ENCODE measurements around the gene UBA52.
"Not testable (repeated sequence)": the region's sequence is repeated elsewhere in the genome, so short reads cannot be mapped to it uniquely, and the experiment has no call there.

Gene UBA52

DNA sequence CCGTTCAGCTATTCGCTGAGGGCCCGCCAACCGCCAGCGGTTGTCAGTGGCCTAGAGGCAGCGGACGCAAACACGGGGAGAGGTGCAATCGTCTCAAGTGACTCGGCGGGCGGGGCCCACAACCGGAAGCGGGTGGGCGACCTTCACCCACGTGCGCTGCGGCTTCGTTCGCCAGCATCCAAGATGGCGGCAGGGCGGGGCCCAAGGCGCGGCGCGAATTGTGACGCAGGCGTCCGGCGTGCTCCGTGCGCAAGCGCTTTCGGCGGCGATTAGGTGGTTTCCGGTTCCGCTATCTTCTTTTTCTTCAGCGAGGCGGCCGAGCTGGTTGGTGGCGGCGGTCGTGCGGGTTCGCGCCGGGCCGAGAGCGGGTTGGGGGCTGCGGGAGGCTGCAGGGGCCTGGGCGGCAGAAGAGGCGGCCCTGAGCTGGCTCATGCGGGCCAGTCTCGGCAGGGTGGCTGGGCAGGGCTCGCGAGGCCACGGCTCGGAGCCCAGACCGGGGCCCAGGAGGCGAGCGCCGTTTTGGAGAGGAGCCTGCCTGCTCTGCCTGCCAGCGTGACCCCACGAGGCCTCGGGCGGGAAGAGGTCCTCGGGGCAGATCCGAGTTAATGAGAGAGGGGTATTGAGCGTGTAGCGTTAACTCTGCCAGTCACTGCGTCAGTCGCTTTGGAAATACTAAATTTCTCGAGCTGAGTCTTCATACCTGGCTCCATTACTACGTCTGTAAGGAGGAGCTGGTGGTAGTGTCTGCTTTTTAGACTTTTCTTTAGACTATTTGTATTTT is at the start of gene UBA52:
UBA52 (plus strand) TSS at position 294 of the 781 bp plus-strand sequence. CDS start 1,444 bp downstream, outside the sequence.
- DNase-seq (ENCODE audit: low read depth in 2 of 2), result peak; percentile 94 to 99

DNA sequence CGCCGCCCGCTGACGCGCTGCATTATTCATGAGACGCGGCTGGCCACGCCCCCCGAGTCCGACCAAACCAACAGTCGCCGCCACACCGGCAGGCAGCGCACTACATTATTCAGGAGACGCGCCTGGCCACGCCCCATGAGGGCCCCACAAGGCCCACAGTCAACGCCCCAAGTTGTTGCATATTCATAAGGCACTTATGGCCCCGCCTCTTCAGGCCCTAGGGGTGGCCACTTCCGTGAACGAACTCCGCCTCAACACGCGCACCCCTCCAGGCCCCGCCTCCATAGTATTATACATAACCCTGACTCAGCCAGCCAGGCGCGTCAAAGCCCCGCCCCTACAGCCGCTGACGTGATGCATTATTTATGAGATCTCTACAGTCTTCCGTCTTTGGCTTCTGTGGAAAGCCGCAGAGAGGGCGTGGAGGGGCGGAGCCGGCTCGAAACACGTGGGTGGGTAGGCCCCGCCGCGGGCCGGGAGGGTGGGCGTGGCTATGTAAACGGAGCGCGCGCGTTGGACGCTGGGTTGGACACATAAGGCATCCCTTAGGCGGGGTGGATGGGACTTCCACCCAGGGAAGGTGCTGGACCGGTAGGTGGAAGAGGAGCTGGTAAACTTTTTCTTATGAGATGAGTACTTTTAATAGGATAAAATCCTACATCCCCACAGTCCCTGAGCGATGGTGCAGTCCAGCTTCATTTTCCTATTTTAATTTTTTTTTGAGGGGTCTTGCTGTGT is 49.4 kb upstream of the UBA52 start:
- DNase-seq (ENCODE audit: low read depth in 2 of 2), result peak; percentile 99 to 100

- not testable (repeated sequence) for DNase-seq (ENCODE audit: low read depth in 2 of 2)
These were observed 48.7 kb upstream of the UBA52 start for GRCh38 chr19:18522862-18523440.

- DNase-seq (ENCODE audit: low read depth in 2 of 2), result no peak
These were observed 47.8 kb upstream of the UBA52 start for GRCh38 chr19:18523841-18524240.

DNA sequence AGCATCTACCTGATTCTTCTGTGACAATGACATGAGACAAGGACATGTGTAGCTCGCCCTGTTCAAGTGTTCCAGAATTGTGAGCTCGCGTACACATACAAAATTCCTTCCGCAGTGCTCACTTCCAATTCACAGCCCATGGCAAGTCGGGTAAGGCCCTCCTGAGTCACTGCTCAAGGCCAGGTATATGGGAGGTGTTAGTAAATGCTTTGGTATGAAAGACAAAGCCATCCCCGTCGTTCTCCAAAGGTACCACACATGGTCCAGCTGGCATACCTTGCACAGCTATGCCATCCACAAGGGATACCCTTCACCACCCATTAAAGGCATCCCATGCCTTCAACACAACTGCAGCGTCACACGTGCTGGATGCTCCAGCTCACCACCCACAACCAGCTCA is 45.3 kb upstream of the UBA52 start:
- no peak for DNase-seq (ENCODE audit: low read depth in 2 of 2)

DNA sequence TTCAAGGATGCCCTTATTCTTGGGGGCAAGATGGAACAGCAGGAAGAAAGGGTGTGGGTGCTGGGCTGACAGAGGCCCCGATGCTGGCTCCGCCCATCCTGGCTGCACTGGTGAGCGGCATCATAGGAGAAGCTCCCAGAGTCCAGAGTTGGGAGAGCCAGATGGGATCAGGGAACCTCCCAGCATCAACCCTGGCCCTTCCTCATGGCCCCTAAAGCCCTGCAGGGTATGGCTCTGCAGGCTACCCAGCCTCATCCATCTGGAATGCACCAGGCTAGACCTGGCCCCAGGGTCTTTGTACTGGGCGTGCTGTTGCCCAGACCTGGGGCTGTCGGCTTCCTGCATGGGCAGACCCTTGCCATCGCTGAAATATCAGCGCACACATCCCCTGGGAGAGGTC is 41.9 kb upstream of the UBA52 start:
- no peak for DNase-seq (ENCODE audit: low read depth in 2 of 2)

DNA sequence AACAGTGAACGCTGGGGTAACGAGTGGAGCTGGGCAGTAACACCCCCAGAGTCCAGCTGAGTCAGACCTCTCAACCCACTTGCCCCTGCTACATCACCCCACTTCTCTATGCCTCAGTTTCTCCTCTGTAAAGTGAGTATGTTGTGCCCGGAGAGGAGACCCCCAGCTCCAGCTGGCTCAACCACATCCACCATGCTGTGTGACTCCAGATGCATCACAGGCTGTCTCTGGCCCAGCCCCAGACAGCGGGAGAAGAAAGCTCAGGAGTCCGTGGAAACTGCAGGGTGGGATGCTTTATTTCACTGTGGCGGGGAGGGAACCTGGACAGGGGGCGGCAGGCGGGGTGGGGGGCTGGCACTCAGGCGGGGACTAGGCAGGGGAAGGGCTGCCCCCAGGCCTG is 40.2 kb upstream of the UBA52 start:
- no peak for DNase-seq (ENCODE audit: low read depth in 2 of 2)

- DNase-seq (ENCODE audit: low read depth in 2 of 2), result no peak
These were observed 39.3 kb upstream of the UBA52 start for GRCh38 chr19:18532168-18532890.

- DNase-seq (ENCODE audit: low read depth in 2 of 2), result no peak
These were observed 38.6 kb upstream of the UBA52 start for GRCh38 chr19:18533058-18533457.

DNA sequence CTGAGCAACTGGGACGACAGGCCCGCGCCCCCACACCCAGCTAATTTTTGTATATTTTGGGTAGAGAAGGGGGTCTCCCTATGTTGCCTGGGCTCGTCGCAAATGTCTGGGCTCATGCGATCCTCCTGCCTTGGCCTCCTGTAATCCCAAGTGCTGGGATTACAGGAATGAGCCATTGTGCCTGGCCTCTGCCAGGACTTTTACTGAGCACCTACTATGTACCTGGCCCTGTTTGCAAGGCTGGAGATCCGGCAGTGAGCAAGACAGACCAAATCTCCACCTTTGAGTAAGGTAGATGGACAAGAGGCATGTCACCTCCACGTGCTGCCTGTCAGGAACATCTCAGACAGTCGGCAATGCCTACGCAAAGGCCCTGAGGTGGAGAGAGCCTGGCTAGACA is 35.2 kb upstream of the UBA52 start:
- DNase-seq (ENCODE audit: low read depth in 2 of 2), result no peak

DNA sequence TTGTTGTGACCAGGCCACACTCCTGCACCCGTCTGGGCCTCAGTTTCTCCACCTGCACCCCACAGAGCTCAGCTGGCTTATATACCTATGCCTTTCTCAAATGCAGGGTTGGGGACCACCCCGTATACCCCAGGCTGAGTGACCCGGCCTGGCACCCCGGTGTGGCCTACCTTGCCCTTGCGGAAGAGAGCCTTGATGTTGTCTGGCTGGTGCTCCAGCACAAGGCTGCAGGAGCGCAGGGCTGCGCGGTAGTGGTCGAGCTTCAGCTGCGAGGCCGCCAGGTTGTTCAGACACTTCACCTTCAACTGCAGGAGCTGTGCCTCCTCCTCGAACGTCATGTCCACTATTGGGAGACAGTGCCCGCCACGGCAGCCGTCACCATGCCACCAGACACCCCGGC is 34.2 kb upstream of the UBA52 start:
- DNase-seq (ENCODE audit: low read depth in 2 of 2), result no peak

DNA sequence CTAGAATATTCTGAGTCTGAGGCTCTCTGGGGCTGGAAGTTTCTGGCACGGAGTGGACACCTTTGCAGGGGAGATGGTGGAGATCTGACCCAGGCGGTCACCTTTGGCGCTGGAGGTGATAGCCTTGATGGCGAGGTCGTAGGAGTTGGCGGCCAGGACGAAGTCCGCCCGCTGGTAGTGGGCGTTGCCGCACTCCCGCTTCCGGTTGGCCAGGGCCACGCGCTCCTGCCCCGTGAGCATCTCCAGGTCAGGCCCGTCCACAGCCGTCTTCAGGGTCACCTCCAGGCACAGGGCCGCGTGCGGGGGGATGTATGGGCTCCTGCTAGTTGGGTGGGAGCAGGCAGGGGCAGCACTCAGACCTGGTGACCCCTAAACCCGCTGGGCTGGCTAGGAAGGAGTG is 33.5 kb upstream of the UBA52 start:
- DNase-seq (ENCODE audit: low read depth in 2 of 2), result no peak

DNA sequence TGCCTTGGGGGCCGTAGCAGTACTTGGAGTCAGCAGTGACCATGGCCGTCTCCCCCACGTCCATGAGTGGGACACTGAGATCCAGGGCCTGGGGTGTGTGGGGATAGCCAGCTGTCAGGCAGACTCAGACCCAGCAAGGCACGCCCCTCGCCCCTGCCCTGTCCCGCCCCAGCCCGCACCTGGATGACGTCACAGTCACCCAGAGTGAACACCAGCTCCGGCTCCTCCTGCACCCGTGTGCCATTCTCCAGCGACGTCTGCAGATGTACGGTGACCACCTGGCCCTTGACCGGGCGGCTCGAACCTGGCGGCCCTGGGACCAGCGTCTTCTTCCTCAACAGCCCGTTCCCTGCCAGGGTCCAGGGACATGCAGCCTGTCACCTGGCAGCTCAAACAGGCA is 32.3 kb upstream of the UBA52 start:
- no peak for DNase-seq (ENCODE audit: low read depth in 2 of 2)

- DNase-seq (ENCODE audit: low read depth in 2 of 2), result not testable (repeated sequence)
These were observed 31.5 kb upstream of the UBA52 start for GRCh38 chr19:18540200-18540599.

- no peak for DNase-seq (ENCODE audit: low read depth in 2 of 2)
These were observed 30.2 kb upstream of the UBA52 start for GRCh38 chr19:18541258-18541991.

- DNase-seq (ENCODE audit: low read depth in 2 of 2), result no peak
These were observed 29.4 kb upstream of the UBA52 start for GRCh38 chr19:18541992-18542940.

DNA sequence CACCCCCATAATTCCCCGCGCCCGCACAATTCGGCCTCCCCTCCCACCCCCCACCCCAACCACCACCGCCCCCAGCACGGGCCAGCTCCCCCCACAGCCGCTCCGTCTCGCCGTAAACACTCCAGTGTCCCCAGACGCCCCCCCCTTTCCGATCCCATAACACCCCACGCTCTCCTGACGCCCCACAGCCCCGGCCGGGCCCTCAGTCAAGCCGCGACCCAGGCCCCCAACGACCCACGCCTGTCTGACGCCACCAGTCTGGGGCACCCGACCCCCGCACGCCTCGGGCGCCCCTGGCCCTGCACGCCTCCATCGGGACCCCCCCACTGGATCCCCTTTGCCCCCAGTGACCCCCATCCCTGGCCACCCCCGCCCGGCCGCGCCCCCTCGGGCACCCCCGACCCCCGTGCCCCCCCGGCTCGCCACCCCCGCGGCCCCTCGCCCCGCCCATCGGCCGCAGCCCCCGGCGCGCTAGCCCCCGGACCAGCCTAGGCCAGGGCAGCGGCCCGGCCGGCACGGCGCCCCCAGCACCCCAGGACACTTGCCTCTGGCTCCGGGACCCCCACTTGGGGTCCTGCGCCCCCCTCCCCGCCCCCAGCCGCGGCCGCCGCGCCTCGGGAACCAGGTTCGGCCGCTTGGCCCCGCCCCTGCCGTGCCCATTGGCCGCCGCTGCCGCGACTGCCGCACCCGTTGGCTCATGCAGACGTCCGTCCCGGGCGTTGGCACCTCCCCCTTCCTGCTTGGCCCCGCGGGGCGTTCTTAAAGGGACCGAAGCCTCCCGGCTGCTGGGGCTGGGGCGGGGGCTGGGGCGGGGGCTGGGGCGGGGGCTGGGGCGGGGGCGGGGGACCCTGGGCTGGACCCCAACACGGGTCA is 28.5 kb upstream of the UBA52 start, which contains the start of gene FKBP8:
FKBP8 (minus strand) TSS at position 633 of the 873 bp plus-strand sequence. CDS start 1,603 bp downstream, outside the sequence.
- DNase-seq (ENCODE audit: low read depth in 2 of 2), result peak; percentile 83 to 92

GRCh38 chr19:18543814-18544475 is 27.7 kb upstream of the UBA52 start:
- peak in 1 of 2 donors; percentile 46 for DNase-seq (ENCODE audit: low read depth in 2 of 2)

DNA sequence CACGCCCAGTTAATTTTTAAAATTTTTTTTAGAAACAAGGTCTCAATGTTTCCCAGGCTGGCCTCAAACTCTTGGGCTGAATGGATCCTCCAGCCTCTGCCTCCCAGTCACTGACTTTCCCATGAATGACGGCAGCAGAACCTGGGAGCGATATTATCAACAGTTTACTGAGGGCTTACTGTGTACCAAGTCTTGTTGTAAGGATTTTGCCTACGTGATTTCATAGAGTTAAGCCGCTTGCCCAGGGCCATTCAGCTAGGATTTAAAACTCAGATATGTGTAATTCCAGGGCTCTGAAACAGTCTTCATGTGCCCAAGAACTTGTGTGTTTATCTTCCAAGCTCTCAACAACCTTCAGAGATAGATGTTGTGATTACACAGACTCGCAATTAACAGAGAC is 20.0 kb upstream of the UBA52 start:
- DNase-seq (ENCODE audit: low read depth in 2 of 2), result no peak
